ENCODE data around the gene HSPA14.
"Not testable (repeated sequence)": the region's sequence is repeated elsewhere in the genome, so short reads cannot be mapped to it uniquely, and the experiment has no call there.

HSPA14 gene, protein sequence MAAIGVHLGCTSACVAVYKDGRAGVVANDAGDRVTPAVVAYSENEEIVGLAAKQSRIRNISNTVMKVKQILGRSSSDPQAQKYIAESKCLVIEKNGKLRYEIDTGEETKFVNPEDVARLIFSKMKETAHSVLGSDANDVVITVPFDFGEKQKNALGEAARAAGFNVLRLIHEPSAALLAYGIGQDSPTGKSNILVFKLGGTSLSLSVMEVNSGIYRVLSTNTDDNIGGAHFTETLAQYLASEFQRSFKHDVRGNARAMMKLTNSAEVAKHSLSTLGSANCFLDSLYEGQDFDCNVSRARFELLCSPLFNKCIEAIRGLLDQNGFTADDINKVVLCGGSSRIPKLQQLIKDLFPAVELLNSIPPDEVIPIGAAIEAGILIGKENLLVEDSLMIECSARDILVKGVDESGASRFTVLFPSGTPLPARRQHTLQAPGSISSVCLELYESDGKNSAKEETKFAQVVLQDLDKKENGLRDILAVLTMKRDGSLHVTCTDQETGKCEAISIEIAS

DNA sequence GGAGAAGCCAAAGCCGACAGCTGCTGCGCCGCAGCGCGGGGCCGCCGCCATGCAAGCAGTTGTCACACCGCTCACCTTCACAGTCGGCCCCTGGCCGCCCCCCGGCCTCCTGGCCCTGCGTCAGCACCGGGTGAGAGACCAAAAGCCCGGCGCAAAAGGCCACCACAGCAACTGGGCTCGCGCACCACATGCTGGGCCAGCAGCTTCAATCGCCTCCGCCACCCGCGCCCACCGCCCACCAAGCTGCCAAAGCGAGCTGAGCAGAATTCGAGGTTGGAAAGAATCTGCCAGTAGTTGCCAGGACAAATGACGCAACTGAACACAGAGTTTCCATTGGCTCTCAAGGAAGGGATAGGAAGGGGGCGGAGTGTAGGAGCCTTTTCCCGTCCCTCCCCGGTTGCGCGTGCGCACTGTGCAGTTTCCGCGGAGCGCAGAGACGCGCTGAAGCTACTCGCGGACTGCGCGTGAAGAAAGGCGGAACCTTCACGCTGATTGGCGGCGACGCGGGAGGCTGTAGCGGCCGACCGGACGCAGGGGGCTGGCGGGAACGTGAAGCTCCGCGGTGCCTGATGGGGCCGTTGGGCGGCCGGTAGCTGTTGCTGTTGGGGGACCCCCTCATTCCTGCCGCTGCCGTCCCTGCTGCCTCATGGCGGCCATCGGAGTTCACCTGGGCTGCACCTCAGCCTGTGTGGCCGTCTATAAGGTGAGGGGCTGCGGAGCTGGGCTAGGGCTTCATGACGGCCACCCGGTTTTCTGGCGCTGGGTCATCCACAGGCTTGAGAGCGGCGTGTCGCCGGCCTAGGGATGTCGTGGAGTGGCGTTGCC, at the start of gene HSPA14, which contains the start of the genes CDNF and MSANTD7:
Gene HSPA14, plus strand, starts transcription at position 550 of the 825 bp plus-strand sequence. Its CDS starts 97 bp downstream, at position 647.
Gene CDNF, minus strand, starts transcription at position 281 of the 825 bp plus-strand sequence. Its CDS starts 91 bp downstream, at position 190.
Gene MSANTD7, plus strand, starts transcription at position 550 of the 825 bp plus-strand sequence. CDS start 3,979 bp downstream, outside the sequence.
- peak; percentile 99 for DNase-seq

DNA sequence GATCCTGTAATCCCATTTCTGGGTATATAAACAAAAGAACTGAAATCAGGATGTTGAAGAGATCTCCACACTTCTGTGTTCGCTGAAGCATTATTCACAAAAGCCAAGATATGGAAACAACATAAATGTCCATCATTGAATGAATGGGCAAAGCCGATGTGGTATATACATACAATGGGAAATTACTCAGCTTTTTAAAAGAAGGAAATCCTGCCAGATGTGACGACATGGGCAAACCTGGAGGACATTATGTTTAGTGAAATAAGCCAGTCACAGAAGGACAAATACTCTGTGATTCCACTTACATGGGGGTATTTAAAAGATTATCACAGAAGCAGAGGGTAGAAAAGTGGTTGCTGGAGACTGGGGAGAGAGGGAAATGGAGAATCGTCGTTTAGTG, 39.5 kb upstream of the HSPA14 start:
- DNase-seq: no peak

DNA sequence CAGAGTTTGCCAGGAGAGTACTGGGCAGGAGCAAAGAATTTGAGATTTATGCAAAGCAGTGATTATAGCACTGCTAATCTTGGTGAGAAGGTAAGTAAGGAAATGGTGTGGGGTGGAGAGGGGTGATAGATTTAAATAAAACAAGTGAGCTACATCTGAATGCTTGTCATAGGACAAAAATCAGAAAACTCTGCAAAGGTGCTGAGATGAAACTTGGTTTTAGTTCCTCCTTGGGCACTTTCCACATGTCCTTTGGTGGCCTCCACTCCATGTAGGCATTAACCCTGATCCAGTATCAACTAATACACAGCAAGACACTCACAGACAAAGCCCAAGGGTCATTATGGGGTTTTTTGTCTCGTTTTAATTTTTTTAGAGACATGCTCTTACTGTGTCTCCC, 37.7 kb upstream of the HSPA14 start:
- no peak for DNase-seq

DNA sequence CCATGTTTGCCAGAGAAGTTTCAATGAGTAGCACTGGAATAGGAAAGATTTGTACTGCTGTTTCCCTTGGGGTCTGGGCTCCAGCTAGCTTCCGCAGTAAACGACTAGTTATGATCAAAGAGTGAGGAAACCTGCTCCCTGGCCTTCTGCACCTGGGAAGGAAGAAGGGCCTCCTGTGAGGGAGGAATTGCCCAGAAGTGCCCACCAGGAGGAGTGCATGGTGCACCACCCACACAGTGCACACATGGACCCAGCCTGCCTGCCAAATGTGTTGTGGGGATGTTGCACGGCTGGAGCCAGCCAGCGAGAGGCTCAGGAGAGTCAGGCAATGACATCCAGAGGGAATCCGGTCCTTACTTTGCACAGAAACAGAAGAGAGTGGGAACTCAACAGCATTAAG, 36.4 kb upstream of the HSPA14 start:
- no peak for DNase-seq

DNA sequence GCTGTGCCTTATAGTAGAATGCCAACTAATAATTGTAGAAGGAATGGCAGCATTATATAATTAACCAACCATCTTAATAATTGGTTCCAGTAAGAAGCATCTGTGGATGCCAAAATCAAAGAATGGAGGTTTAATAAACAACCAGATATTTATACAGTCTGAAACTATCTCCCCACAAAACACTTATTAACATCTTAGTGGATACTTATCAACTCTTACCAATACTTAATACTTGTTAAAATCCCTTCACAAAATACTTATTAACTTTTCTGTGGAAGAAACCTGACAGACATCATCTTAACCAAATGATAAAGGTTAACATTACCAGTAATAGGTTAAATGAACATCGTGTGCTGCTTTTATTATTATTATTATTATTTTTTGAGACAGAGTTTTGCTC, 34.3 kb upstream of the HSPA14 start:
- DNase-seq: no peak

DNA sequence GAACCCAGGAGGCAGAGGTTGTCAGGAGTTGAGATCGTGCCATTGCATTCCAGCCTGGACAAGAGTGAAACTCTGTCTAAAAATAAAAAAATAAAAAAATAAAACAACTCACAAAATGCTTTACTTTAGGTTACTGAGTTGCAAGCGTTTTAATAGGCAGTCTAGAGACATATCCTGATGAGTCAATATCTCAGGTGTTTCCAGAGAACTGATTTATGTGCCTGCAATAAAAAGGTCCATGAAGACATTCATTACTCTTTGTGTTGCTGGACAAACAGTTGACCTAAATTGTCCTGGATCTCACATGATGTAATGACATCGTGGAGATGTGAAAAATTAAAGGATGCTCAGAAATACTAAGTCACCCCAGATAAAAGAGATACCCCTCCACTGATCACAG, 31.8 kb upstream of the HSPA14 start:
- DNase-seq: no peak

DNA sequence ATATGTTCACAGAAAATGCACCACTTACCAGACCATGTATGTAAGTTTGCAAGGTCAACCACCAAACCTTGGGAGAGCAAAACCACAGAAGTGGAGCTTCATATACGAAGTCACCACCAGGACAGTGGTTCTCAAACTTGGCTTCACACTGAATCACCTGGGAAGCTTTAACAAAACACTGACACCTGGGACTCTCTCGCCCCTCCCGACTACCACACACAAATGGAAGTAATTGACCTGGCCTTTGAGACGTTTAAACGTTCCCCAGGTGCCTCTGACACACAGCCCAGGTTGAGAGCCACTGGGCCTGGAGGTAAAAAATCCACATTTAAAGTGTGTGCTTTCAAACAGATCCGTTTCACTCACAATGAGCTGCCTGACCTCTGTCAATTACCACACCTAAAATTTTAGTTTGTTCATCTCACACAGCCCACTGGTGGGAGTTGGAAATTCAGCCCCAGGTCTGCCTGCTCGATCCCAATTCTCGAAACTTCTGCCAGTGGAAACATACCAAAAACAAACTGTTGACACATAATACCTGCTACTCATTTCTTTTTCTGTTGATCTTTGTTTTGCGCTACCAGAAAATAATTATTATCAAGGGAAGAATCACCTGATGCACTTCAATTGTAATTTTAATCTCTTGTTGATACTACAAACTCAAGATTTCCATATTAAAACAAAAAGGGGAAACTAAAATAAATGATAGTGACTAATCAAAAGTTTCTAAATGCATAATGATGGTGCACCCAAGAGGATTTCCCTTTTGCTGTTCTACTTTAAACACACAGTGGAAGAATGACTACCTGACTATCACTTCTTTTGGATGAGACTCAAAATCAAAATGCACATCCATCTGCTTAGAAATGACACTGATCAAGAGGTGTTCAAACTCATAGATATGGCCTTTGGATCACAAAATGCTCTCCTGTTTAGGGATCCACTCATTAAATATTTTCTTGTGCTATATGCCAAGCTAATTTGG, 26.8 kb upstream of the HSPA14 start:
- no peak for DNase-seq

DNA sequence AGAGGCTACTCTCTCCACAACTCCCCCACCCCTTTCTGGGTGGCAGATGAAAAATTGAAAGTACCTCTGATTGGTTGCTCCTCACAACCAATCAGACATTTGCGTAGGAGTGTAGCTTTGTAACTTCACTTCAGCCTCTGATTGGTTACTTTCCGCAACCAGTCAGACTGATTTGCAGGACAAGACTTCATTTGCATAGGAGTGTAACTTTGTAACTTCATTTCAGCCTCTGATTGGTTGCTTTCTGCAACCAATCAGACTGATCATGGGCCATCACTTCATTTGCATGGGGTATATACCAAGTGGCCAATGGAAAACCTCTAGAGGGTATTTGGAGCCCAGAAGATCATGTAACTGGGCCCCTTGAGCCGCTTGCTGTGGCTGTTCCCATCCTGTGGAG, 25.8 kb upstream of the HSPA14 start:
- peak; percentile 3 for DNase-seq

DNA sequence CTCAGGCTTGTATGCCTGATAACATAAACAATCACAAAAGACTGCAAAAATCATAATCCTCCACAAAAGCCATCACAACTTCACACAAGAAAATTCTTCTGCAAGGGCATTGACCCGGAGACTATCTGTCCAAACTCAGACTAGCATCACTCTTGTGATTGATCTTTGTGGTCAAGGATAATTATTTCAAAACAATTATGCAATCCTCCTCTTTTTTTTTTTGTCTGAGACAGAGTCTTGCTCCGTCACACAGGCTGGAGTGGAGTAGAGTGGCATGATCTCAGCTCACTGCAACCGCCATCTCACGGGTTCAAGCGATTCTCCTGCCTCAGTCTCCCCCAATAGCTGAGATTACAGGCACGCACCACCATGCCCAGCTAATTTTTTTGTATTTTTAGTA, 22.4 kb upstream of the HSPA14 start:
- DNase-seq: no peak

DNA sequence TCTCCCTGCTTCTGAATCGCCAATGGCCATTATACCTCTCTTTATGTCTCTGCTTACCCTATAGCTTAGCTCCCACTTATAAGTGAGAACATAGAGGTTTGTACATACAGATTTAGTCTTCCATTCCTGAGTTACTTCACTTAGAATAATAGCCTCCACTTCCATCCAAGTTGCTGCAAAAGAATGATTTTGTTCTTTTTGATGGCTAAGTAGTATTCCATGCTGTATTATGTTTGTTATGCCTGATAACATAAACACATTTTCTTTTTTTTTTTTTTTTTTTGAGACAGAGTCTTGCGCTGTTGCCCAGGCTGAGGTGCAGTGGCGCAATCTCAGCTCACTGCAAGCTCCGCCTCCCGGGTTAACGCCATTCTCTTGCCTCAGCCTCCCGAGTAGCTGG, 21.4 kb upstream of the HSPA14 start:
- DNase-seq: not testable (repeated sequence)

DNA sequence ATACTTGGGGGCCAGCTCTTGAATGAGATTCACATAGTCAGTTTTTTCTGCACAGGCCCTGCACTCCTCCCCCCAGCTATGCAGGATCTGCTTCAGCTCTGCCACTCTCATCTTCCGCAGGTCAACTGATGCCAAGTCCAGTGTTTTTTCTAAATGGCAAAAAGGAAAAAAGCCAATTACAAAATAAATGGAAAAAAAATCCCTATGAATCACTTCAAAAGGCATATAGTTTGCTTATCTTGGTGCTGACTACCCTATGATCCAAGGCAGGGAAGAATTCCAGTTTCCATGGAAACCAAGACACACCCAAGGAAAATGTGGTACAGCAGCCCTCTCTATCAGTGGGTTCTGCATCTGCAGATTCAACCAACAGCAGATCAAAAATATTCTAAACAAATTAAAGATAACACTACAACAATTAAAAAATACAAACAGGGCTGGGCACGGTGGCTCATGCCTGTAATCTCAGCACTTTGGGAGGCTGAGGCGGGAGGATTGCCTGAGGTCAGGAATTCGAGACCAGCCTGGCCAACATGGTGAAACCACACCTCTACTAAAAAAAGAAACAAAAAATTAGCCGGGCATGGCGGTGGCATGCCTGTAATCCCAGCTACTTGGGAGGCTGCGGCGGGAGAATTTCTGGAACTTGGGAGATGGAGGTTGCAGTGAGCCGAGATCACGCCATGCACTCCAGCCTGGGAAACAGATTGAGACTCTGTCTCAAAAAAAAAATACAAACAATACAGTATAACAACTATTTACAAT, 17.9 kb upstream of the HSPA14 start:
- DNase-seq: no peak

DNA sequence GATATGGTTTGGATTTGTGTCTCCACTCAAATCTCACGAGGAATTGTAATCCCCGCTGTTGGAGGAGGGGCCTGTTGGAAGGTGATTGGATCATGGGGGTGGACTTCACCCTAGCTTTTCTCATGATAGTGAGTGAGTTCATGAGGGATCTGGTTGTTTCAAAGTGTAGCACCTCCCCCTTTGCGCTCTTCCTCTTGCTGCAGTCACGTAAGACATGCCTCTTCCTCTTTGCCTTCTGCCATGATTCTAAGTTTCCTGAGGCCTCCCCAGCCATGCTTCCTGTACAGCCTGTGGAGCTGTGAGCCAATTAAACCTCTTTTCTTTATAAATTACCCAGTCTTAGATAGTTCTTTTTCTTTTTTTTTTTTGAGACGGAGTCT, 17.3 kb upstream of the HSPA14 start:
- no peak for DNase-seq

DNA sequence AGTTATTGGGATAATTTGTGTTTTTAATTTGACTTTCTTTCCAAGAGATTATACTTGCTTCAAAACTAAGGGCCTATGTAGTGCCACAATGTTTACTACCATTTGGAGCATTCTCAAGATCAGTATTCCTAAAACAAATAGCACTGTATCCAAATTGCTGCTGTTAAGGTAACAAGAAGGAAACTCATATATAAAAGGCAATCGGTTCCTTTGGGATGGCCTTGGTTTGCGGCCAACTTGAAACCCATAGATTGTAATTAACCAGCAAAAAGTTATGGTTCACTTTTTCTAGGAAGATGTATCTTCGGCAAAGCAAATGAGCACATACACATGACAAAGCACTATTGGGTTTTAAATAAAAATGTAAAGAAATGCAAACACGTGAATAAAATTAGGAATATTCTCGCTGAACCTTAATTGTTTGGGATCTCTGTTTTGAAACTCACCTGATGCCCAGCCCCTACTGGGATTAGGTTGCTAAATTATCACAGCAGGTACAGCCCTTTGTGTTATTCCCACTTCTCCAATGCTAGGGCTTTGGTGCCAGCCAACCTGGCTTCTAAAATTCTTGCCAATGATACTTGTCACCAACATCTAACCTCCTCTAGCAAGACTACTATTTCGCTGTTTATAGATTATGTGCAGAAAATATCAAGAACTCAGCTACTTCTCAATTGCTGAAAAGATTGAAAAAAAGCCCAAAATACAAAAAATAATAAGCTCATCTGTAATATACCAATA, 16.3 kb upstream of the HSPA14 start:
- DNase-seq: no peak

DNA sequence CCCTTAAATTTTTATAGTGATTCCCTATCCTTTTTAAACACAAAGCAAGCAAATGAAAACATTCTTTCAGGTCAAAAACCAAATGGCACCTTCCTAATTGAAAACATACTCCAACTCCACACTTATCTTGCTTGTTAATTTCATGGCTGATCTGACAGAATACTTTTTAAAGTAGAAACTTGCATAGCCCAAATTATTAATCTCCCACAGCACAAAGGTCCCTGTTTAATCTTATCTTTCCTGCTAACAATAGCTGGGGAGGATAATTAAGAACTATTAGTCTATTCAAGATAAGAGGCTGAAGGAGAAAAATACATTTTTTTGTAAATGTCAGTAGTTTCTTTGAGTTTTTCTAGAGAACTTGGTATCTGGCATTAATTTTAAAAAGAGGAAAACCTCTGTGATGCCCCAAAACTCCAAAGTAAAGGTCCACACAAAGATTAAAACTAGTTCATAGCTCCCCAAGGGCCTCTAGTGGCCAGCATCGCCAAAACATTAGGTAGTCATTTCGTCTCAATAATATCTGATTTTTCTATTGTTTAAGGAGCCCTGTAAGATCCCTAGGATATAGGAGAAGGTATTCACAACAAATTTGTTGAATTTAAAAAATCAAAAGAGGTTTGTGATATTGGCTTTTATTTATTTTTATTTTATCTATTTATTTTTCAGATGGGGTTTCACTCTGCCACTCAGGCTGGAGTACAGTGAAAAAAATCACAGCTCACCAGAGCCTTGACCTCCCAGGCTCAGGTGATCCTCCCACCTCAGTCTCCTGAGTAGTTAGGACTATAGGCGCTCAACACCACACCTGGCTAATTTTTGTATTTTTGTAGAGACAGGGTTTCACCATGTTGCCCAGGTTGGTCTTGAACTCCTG, 15.0 kb upstream of the HSPA14 start:
- DNase-seq: peak; percentile 66

DNA sequence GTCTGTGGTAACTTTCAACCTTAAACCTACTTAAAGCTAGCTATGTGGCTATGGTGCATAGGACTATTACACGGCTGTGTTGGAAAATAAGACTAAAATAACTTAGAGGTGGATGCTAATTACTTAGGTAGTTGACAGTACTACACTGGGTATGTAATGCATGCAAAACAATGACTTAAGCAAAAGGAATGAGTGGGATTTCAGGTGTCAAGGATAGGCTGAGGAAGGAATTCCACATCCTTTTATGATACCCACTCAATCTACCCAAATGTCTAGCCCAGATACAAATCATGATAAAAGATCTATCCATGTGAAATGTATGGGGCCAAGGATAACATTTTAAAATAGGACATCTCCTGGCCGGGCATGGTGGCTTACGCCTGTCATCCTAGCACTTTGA, 14.1 kb upstream of the HSPA14 start:
- DNase-seq: no peak

DNA sequence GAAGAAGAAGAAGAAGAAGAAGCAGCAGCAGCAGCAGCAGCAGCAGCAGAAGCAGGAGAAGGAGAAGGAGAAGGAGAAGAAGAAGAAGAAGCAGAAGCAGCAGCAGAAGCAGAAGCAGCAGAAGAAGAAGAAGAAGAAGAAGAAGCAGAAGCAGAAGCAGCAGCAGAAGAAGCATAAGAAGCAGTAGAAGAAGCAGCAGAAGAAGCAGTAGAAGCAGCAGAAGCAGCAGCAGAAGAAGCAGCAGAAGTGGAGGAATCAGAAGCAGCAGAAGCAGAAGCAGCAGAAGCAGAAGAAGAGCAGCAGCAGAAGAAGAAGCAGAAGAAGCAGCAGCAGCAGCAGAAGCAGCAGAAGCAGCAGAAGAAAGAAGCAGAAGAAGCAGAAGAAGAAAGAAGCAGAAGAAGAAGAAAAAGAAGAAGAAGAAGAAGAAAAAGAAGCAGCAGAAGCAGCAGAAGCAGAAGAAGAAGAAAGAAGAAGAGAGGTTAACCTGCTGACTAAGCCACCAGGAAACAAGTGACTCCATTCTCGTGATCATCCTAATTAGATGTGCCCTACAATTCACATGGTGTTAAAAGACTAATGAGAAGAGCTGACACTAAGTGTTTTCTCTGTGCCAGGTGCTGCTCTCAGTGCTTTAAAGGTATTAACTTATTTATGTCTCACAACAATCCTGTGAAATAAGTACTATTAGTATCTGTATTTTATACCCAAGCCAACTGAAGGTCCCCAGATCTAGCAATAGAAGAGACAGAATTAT, 11.9 kb upstream of the HSPA14 start:
- no peak for DNase-seq

DNA sequence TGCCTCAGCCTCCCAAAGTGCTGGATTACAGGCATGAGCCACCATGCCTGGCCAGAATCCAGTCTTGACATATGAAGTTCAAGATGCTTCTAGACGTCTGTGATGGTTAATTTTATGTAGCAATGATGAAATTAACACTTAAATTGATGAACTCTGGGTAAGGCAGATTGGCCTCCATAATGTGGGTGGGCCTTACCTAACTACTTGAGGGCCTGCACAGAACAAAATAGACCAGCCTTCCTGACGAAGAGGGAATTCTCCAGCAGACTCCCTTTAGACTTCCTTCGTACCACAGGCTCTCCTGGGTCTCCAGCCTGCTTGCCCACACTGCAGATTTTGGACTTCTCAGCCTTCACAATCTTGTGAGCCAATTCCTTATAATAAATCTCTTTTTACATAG, 5.0 kb upstream of the HSPA14 start:
- DNase-seq: no peak

DNA sequence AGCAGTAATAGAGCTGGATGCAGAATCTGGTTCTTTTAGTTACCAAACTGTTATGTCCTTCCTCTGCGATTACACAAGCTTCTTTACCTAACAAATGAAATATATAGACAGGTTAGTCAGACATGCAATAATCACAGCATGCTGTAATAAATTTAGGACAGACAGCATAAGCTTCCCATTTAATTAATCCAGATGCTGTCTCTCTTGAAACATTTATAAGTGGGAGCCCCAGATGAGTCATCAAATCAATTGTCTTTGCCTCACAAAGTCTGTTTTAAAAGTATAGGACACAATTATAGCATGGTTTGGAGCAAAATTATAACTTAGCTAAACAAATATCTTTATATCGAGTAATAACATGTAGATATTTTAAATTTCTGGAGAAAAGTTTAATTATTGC, 1.9 kb upstream of the HSPA14 start:
- DNase-seq: no peak

Data from CD4-positive, alpha-beta T cell treated with Interleukin-10 for 1 hour (primary cell).